HEK293 (cell line): ENCODE measurements around the gene RBM7.

ENCODE experiments used
- CTCF ChIA-PET: fragments of 350-600 bp; formaldehyde crosslinking; extraction: SDS; loops from one replicate; lab custom pipeline; 2021; ENCODE audit warnings: antibody characterized with exemption; lab: Yijun Ruan, JAX
- POLR2A ChIA-PET: fragments of 300-600 bp; formaldehyde crosslinking; extraction: SDS; loops from one replicate; lab custom pipeline; 2020; ENCODE audit warnings: antibody characterized with exemption, inconsistent platforms; lab: Yijun Ruan, JAX
- H3K27ac ChIP-seq: fragments of 200-500 bp; sonication (Bioruptor generic); 2 replicates; pipeline ENCODE4 v1.5.1; 2014; ENCODE audit warnings: low read depth, low read length, control low read depth, inconsistent platforms; ENCODE audit errors: extremely low read depth
- H3K36me3 ChIP-seq, 2 experiments: fragments of 200-500 bp in 1 of 2; sonication (Bioruptor generic) in 1 of 2; 1 replicate in 1 of 2; 2 replicates in 1 of 2; pipeline ENCODE4 v1.5.1; 2014 to 2017; ENCODE audit warnings: inconsistent platforms in 2 of 2, low read length in 2 of 2; ENCODE audit not compliant: control insufficient read depth in 2 of 2, insufficient read depth in 1 of 2
- H3K4me1 ChIP-seq: fragments of 200-500 bp; sonication (Bioruptor generic); 2 replicates; pipeline ENCODE4 v1.5.1; 2014; ENCODE audit warnings: mild to moderate bottlenecking, low read length, inconsistent platforms; ENCODE audit not compliant: control insufficient read depth, insufficient read depth
- H3K4me3 ChIP-seq: 2 replicates; pipeline ENCODE4 v1.5.1; 2011; ENCODE audit warnings: low read depth, mild to moderate bottlenecking, control low read depth, low read length, moderate library complexity
- H3K9me3 ChIP-seq: fragments of 200-500 bp; sonication (Bioruptor generic); 2 replicates; pipeline ENCODE4 v1.5.1; 2014; ENCODE audit warnings: low read depth, low read length, inconsistent platforms; ENCODE audit not compliant: control insufficient read depth, insufficient read depth
- ATF2 ChIP-seq: fragments of 450-650 bp; formaldehyde crosslinking; IDR thresholded peaks from 2 replicates; pipeline ENCODE4 v1.5.1; 2016; ENCODE audit warnings: missing biosample characterization, missing genetic modification characterization, low read depth
- BCL11A ChIP-seq: fragments of 450-650 bp; formaldehyde crosslinking; IDR thresholded peaks from 2 replicates; pipeline ENCODE4 v1.5.1; 2016; ENCODE audit warnings: low read depth, missing biosample characterization, missing genetic modification characterization
- BCL11B ChIP-seq: fragments of 450-650 bp; formaldehyde crosslinking; IDR thresholded peaks from 2 replicates; pipeline ENCODE4 v1.5.1; 2016; ENCODE audit warnings: low read depth, missing biosample characterization, missing genetic modification characterization
- CTCF ChIP-seq: fragments of 450-650 bp; formaldehyde crosslinking; IDR thresholded peaks from 2 replicates; pipeline ENCODE4 v1.5.1; 2016; ENCODE audit warnings: missing biosample characterization, missing genetic modification characterization
- GFI1B ChIP-seq: fragments of 450-650 bp; formaldehyde crosslinking; IDR thresholded peaks from 2 replicates; pipeline ENCODE4 v1.5.1; 2016; ENCODE audit warnings: missing biosample characterization, missing genetic modification characterization
- PATZ1 ChIP-seq: fragments of 450-650 bp; formaldehyde crosslinking; IDR thresholded peaks from 2 replicates; pipeline ENCODE4 v1.5.1; 2016; ENCODE audit warnings: missing biosample characterization, missing genetic modification characterization
- PRDM4 ChIP-seq: fragments of 450-650 bp; formaldehyde crosslinking; IDR thresholded peaks from 2 replicates; pipeline ENCODE4 v1.5.1; 2017; ENCODE audit warnings: missing biosample characterization, missing genetic modification characterization
- RBAK ChIP-seq: fragments of 450-650 bp; formaldehyde crosslinking; IDR thresholded peaks from 2 replicates; pipeline ENCODE4 v1.5.1; 2016; ENCODE audit warnings: missing biosample characterization, missing genetic modification characterization
- SCRT2 ChIP-seq: fragments of 450-650 bp; formaldehyde crosslinking; IDR thresholded peaks from 2 replicates; pipeline ENCODE4 v1.5.1; 2016; ENCODE audit warnings: missing biosample characterization, missing genetic modification characterization
- SP3 ChIP-seq: fragments of 450-650 bp; formaldehyde crosslinking; IDR thresholded peaks from 2 replicates; pipeline ENCODE4 v1.5.1; 2016; ENCODE audit warnings: missing biosample characterization, missing genetic modification characterization
- SP7 ChIP-seq: fragments of 450-650 bp; formaldehyde crosslinking; IDR thresholded peaks from 2 replicates; pipeline ENCODE4 v1.5.1; 2016; ENCODE audit warnings: missing biosample characterization, missing genetic modification characterization
- ZFP37 ChIP-seq: fragments of 450-650 bp; formaldehyde crosslinking; IDR thresholded peaks from 2 replicates; pipeline ENCODE4 v1.5.1; 2016; ENCODE audit warnings: missing biosample characterization, missing genetic modification characterization
- ZNF133 ChIP-seq: fragments of 450-650 bp; formaldehyde crosslinking; IDR thresholded peaks from 2 replicates; pipeline ENCODE4 v1.5.1; 2016; ENCODE audit warnings: missing biosample characterization, missing genetic modification characterization
- ZNF2 ChIP-seq: fragments of 450-650 bp; formaldehyde crosslinking; IDR thresholded peaks from 2 replicates; pipeline ENCODE4 v1.5.1; 2016; ENCODE audit warnings: missing biosample characterization, missing genetic modification characterization
- ZNF239 ChIP-seq: fragments of 450-650 bp; formaldehyde crosslinking; IDR thresholded peaks from 2 replicates; pipeline ENCODE4 v1.5.1; 2016; ENCODE audit warnings: missing biosample characterization, missing genetic modification characterization
- ZNF274 ChIP-seq, 2 experiments: fragments of 200-500 bp in 1 of 2; fragments of 450-650 bp in 1 of 2; sonication (Bioruptor generic) in 1 of 2; formaldehyde crosslinking in 1 of 2; IDR thresholded peaks; 2 replicates each; pipeline versions ENCODE4 v1.5.1 to v1.6.1; 2014 to 2016; ENCODE audit warnings: borderline replicate concordance in 1 of 2, inconsistent platforms in 1 of 2, low read length in 1 of 2, missing biosample characterization in 1 of 2, missing genetic modification characterization in 1 of 2
- ZNF510 ChIP-seq: fragments of 450-650 bp; formaldehyde crosslinking; IDR thresholded peaks from 2 replicates; pipeline ENCODE4 v1.5.1; 2018; ENCODE audit warnings: mild to moderate bottlenecking, missing genetic modification characterization, missing biosample characterization; ENCODE audit not compliant: insufficient replicate concordance
- ZNF555 ChIP-seq: fragments of 450-650 bp; formaldehyde crosslinking; conservative IDR thresholded peaks from 2 replicates; pipeline ENCODE4 v1.5.1; 2017; ENCODE audit warnings: missing biosample characterization, mild to moderate bottlenecking, missing genetic modification characterization, inconsistent platforms
- ZNF621 ChIP-seq: fragments of 450-650 bp; formaldehyde crosslinking; IDR thresholded peaks from 2 replicates; pipeline ENCODE4 v1.5.1; 2017; ENCODE audit warnings: missing biosample characterization, missing genetic modification characterization
- ZNF677 ChIP-seq: fragments of 450-650 bp; IDR thresholded peaks from 2 replicates; pipeline ENCODE4 v1.5.0; 2018; ENCODE audit warnings: missing biosample characterization, mild to moderate bottlenecking, missing genetic modification characterization, moderate library complexity
- ZSCAN30 ChIP-seq: fragments of 450-650 bp; IDR thresholded peaks from 2 replicates; pipeline ENCODE4 v1.5.1; 2018; ENCODE audit warnings: missing biosample characterization, mild to moderate bottlenecking, missing genetic modification characterization, moderate library complexity

The RBM7 gene

GRCh38 chr11:114400216-114400914, at the start of gene RBM7, which contains the start of gene C11orf71 (continued):
- TF ChIP-seq ZNF555 (tag by site-specific recombination) (no peak), BCL11B (tag by site-specific recombination) (peak; percentile 99), BCL11A (tag by site-specific recombination) (peak; percentile 95), PRDM4 (tag by site-specific recombination) (peak; percentile 58), CTCF (peak; percentile 80; the same call in 1 of the 2 replicates), PATZ1 (peak; percentile 96), ZNF2 (tag by site-specific recombination) (peak; percentile 89), ZSCAN30 (tag by site-specific recombination) (peak; percentile 89), ZNF274 (IDR thresholded peaks at IDR 0.05; ENCODE audit: low read length) (no peak), ZNF274 (tag by site-specific recombination; IDR thresholded peaks at IDR 0.05; ENCODE audit: borderline replicate concordance) (no peak), ZNF133 (tag by site-specific recombination) (no peak), SP7 (peak; percentile 77), ZFP37 (tag by site-specific recombination) (peak; percentile 87; the same call in 1 of the 2 replicates), ATF2 (tag by site-specific recombination) (no peak)
- TF ChIP-seq, all 188 proteins: peak for 50

GRCh38 chr11:114353443-114353842, 47.0 kb upstream of the RBM7 start:
- Histone ChIP-seq H3K9me3 (no peaks in the 10 kb centered on the region), H3K36me3 (no peaks in the 10 kb centered on the region), H3K4me3 (no peak overlapping the region), H3K27ac (no peak overlapping the region), H3K4me1 (no peaks in the 10 kb centered on the region)
- ChIA-PET CTCF (interaction anchor here (1.1 to 1.2 kb wide), 2 partner anchors 42 to 86 kb away, joined by 3 to 8 read pairs; partner anchors contain the start of gene REXO2), POLR2A (interaction anchor here (0.6 kb wide), 1 partner anchor 479 kb away, joined by 3 read pairs; no protein-coding TSS in a partner anchor)
- no peak for TF ChIP-seq SP3
- TF ChIP-seq ZNF677 (tag by site-specific recombination), result no peak
- no peak for TF ChIP-seq ZNF239 (tag by site-specific recombination)
- no peak for TF ChIP-seq SCRT2 (tag by site-specific recombination)
- no peak for TF ChIP-seq ZNF274 (IDR thresholded peaks at IDR 0.05; ENCODE audit: low read length)
- TF ChIP-seq ZNF274 (tag by site-specific recombination; IDR thresholded peaks at IDR 0.05; ENCODE audit: borderline replicate concordance), result no peak
- TF ChIP-seq ZNF621 (tag by site-specific recombination), result no peak
- no peak for TF ChIP-seq GFI1B (tag by site-specific recombination)
- TF ChIP-seq ZNF510, result no peak
- no peak for TF ChIP-seq RBAK (tag by site-specific recombination)
